GM12875 (cell line): ENCODE results near the gene MORN1.

ENCODE experiments used
- H3K4me3 ChIP-seq: one replicate; pipeline ENCODE4 v1.5.1; 2011; ENCODE audit warnings: low read depth, low read length, control low read depth
- TF ChIP-seq, protein P1 (sequence below): IDR thresholded peaks from 2 replicates; pipeline ENCODE4 v1.5.1; 2011; ENCODE audit warnings: low read depth, mild to moderate bottlenecking, control low read depth, inconsistent platforms, low read length, moderate library complexity, borderline replicate concordance; ENCODE audit not compliant: insufficient read depth

MORN1 gene

DNA sequence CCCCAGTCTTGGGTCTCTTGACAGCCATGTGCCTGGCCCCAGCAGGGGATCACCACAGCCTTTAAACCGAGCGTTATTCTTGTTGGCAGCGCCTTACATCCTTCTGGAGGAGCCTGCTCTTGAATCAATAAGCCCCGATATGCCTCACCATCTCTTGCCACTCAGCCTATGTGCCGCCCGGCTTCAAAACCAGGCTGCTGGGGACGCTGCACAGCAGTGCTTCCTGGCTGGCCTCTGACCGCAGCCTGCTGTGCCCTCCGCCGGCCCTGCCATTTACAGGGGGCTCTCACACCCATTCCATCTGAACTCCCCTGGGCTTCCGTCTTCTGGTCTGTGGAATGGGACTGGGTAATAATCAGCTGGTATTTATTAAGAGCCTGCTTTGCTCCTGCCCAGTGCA, 24.0 kb upstream of the MORN1 start:
- no peak overlapping the region for H3K4me3 ChIP-seq
- TF ChIP-seq, protein P1, sequence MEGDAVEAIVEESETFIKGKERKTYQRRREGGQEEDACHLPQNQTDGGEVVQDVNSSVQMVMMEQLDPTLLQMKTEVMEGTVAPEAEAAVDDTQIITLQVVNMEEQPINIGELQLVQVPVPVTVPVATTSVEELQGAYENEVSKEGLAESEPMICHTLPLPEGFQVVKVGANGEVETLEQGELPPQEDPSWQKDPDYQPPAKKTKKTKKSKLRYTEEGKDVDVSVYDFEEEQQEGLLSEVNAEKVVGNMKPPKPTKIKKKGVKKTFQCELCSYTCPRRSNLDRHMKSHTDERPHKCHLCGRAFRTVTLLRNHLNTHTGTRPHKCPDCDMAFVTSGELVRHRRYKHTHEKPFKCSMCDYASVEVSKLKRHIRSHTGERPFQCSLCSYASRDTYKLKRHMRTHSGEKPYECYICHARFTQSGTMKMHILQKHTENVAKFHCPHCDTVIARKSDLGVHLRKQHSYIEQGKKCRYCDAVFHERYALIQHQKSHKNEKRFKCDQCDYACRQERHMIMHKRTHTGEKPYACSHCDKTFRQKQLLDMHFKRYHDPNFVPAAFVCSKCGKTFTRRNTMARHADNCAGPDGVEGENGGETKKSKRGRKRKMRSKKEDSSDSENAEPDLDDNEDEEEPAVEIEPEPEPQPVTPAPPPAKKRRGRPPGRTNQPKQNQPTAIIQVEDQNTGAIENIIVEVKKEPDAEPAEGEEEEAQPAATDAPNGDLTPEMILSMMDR = no peak

DNA sequence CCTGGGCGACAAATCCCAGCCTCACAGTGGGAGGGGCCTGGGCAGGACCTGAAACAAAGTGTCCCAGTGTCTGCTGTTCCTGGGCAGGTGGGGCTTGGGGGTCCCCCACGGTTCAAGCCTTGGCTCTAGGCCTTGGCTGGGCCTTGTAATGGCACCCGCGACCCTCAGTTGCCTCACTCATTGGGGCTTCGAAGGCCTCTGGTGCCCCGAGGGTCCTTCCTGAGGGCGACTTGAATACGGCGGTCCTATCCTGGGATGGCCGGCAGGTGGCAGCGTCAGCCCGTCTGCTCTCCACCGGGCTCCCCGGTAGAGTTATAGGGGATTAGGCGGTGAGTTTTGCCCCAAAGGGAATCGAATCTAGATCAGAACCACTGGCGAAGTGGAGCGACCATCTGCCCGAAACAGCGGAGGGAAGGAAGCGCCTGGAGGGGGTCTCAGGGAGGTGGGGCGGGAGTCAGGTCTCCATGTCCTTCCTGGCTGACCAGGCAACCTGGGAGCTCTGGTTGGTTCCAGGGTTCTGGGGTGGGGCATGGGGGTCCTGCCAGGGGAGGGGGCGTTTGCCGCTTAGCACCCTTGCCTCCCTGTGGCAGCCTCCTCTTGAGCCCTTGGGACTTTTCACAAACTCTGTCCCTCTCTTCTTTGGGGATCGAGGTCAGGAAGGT, 23.1 kb upstream of the MORN1 start:
- TF ChIP-seq, protein P1 = peak; percentile 87
- peak overlapping the region; percentile 90 for H3K4me3 ChIP-seq

DNA sequence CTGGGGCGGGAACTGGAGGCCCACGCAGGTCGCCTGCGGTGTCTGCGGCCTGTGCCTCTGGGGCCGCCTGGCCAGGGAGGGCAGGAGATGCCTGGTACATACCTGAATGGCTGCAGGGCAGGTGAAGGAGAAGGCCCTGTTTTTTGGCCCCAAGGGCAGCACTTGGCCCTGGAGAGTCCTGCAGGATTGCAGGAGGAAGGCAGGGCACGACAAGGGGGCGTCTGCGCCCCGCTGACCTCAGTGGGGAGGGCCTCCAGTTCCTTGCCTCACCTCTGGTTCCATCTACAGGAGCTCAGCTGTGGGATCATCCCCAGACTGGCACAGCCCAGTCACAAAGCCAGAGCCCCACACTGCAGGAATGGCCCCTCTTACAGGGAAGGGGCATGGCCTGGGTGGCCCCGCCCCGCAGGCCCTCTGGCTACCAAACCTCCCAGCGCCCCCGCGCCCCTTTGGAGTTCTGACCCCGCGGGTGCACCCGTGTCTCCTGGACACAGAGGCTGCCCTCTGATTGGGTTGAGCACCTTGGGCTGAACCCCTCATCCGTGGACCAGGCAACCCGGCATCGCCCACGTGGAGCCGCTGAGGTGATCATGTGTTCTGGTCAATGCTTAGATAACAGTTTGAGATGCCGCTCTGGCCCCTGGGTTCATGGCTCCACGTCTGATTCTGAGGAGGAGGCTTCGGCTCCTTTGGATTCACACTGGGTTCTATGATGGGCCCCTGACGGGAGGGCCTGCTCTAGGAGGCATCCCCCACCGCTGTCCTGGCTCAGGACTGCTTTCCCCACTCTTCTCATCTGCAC, 22.3 kb upstream of the MORN1 start:
- peak overlapping the region; percentile 90 for H3K4me3 ChIP-seq
- TF ChIP-seq, protein P1 = no peak

DNA sequence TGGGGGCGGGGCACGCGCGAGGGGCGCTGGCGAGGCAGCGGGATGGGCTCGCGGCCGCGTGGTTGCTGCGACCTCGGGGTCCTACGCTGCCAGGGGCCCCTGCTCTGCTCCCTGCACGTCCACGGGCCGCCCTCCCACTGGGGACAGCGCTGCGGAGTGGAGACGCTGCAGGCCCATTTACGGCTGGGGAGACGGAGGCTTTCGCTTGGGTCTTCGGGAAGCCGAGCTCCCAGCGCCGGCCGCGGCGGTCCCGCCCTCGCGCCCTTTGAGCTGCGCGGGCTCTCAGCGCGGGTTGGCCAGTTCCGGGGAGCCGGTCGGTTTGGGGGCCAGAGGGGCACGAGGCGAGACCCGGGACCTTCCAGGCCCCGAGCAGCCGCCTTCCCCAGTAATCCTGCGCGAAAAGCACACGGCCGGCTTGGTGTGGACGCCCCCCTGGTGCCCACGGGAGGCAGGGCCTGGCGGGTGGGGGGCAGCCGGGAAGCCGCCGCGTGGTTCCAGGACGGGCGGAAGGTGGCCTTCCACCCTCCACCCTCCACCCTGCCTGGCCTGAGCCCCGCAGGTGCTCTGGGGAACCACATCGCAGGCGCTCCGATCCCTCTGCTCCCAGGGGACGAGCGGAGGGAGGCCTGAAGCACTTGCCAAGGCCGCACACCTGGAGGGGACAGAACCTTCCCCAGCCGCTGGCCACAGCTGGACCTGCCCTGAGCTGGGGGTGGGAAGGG, 21.6 kb upstream of the MORN1 start:
- TF ChIP-seq, protein P1 = no peak
- H3K4me3 ChIP-seq = peak overlapping the region; percentile 90

DNA sequence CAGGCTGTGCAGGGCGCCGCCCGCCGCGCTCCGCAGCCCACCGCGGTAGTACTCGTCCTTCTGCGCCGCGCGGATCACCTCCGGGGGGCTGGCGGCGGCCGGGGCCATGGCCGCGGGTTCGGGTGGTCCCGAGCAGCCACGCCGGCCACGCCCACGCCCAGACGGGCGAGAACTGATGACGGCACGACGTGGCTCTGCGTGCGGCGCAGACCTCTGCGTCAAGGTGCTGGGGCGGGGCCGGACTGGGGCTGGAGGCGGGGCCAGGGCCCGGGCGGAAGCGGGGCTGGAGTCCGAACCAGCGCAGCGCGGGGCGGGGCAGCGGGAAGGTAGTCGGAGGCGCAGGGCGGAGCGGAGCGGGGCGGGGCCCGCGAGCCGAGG, 21.0 kb upstream of the MORN1 start, which contains the start of gene PEX10:
PEX10 (minus strand) TSS at position 170 of the 378 bp plus-strand sequence; CDS start at position 108, 62 bp downstream.
- TF ChIP-seq, protein P1 = no peak

DNA sequence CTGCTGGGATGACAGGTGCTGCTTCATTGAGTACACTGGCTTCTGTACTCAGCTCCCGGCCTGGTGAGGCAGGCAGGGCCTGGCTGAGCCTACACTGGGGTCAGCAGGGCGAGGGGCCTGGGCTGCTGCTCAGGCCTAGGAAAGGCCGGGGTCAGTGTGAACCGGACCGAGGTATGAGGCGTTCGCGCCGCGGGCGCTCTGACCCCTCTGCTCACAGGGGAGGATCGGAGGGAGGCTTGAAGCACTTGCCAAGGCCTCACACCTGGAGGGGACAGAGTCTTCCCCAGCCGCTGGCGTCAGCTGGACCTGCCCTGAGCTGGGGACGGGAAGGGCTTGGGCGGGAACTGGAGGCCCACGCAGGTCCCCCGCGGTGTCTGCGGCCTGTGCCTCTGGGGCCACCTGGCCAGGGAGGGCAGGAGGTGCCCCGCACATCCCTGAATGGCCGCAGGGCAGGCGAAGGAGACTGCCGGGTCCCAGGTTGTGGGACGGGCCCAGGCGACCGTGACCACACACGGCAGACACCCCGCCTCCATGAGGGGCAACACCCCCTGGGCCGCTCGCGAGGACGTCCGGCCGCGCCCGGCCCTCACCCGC, 20.5 kb upstream of the MORN1 start:
- TF ChIP-seq, protein P1 = no peak
- H3K4me3 ChIP-seq = peak overlapping the region; percentile 90

More for the DNA sequence above, 21.0 kb upstream of the MORN1 start, which contains the start of gene PEX10:
- H3K4me3 ChIP-seq = peak within 1 kb of the TSS; percentile 90
